Frontal cortex (tissue), 4 donors: ENCODE data around the gene ST6GALNAC2. TPM values are rescaled to one million over a fixed set of nuclear protein-coding genes. Genes with fewer than 3 reads are reported as not detected.
"Not testable (repeated sequence)": the region's sequence is repeated elsewhere in the genome, so short reads cannot be mapped to it uniquely, and the experiment has no call there.

Source experiments
- DNase-seq, 2 donors: peaks; one replicate each; pipeline ENCODE4 v3.0.0; 2012; ENCODE audit warnings: low spot score in 2 of 2
- FAIRE-seq: peaks from 2 replicates; lab custom pipeline; 2012; peaks lifted over from hg19 to GRCh38; lab: Jason Lieb, UNC
- total RNA-seq: library from RNA; depleted of rRNA; stranded (reverse); fragments of >200 nt; gene quantifications from one replicate; pipeline ENCODE4 v1.2.3, GENCODE V29; 2014
- donor health status: control.
- donor health status: control.
- donor health status: control.

ST6GALNAC2 gene
- total RNA-seq, 1 donor from 2014 or later, result not detected

DNA sequence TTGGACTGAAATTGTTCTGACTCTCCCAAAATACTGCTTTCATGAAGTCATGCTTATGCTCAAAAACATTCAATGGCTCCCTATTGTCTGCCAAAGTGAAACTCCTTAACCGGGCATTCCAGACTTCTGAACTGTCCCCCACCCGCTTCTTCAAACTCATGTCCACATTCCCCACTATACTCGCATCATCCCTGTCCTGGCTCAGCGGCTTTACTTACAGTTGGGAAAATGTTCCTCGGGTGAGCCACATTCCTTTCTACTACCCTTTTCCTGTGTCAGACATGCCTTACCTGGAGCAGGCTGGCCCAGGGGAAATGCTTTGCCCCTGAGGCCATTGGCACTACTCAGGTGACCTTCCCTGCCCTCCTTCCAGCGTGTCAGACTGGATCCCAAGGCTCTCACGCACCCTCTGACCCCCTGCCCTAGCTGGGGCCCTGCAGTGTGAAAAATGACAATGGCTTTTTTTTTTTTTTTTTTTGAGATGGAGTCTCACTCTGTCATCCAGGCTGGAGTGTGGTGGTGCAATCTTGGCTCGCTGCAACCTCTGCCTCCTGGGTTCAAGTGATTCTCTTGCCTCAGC, 53.5 kb downstream of the ST6GALNAC2 start:
- DNase-seq, result peak in 1 of 2 donors; percentile 11
- no peak for FAIRE-seq

DNA sequence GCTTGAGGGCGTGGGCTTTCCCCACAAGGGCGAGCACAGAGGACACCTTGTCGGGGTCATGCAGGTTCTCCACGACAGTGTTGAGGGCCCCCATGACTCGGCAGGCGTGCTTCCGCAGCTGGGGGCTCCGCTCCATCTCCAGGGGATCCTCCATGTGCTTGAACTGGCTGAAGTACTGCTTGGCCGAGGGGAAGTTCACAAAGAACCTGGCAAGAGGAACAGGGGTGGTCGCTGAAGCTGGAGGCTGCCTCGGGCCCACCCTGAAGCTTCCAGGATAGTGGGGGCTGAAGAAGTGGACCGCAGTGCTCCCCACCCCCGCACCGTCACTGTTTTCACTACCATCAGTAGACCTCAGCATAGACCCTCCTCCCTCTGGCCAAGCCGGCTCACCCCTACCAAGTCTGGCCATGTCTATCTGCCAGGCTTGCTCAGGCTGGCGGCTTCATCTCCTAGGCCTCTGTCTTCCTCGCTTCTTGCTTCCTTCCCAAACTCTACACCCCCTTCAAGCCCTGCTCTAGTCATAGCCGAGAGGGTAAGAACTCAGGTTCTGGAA, 54.1 kb downstream of the ST6GALNAC2 start:
- DNase-seq (no peak), FAIRE-seq (no peak)

DNA sequence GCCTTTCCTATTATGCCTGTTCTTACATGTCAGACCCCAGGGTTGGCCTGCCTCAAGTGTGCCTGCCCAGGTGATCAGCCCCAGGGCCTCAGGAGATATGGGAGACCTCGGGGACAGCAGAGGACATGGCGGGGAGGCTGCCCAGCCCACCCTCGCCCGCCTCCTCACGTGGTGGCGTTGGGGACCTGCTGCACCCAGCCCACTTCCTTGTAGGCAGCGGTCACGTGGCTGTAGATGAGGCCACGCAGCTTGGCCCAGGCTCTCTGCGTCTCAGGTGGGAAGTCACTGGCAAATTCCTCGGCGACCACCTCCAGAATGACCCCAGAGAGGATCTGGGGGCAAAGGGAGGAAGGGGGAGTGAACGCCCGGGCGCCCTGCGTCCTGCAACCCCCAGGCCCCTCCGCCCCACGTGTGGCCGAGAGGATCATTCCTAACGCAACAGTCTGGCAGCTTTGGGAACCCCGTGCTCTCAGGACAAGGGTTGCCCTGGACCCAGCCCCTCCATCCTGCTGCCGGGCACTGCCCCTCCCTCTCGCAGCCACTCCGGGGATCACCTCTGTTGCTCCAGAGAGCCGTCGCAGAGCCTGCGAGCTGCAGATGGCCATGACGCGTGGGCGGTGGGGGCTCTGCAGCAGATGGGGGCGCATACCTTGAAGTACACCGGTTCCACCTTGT, 54.7 kb downstream of the ST6GALNAC2 start:
- no peak for FAIRE-seq
- no peak for DNase-seq

DNA sequence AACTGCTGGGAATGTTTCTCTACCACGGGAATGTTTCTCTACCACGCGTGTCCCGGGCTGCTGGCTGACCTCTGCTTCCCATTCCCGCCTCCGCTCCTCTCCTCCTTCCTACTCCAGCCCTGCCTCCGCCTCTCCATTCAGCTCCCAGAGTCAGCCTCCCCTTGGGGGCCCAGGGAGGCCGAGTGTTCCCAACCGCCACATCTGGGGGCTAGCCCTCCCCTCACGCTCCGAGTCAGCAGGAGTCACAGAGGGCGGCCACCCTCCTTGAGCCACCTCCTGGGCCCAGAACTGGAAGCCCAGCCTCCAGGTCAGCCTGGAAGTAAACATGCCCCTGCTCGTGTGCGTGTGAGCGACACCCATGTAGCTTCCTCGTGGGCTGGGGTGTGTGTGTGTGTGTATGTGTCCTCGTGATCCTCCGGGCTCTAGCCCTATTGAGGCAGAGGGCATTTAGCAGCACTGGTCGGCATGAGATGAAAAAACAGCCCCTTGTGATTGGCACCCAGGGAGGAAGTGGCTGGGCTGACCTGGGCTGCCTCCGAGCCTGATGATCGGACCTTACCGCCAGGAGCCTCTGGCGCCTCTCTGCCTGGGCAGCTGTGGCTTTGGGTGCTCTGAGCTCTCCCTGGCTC, 55.5 kb downstream of the ST6GALNAC2 start:
- FAIRE-seq (no peak), DNase-seq (peak in 1 of 2 donors; percentile 33)

DNA sequence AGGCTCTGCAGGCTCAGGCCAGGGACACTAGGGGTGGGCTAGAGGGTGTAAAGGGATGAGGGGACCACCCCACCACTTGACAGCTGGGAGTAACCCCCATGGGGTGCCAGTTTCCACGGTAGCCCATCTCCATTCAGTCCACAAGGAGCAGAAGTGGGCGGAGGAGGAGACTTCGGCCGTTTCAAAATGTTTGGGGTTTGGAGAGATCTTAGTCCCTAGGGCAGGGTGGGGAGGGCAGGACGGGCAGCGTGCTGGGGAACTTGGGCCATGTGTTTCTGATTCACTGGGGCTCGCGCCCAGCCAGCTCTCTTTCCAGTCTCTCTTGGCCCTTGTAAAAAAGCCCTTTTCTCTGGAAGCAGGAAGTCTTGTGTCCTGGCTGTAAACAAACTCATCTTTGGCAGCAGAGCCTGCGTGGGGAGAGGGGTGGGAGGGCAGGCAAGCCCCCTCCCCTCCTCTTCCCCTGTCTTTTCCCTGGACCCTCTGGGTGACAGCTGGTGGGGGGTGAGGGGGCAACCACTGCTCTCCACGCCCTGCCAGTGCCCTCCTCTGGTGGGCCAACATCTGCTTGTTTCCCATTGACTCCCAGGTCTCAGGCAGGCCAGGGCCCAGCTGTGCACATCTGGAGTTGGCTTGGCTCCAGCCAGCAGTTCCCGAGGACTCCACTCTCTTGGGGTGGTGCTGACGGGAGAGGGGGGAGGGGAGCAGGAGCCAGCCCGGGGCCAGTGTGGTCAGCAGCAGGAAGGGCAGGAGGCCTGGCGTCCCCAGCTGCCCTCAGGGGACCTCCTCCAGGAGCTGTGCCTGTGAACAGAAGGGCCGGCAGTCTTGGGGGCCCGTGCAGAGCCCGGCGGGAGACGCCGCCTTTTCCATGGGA, 56.2 kb downstream of the ST6GALNAC2 start:
- DNase-seq (peak; percentile 64 to 66), FAIRE-seq (no peak)

DNA sequence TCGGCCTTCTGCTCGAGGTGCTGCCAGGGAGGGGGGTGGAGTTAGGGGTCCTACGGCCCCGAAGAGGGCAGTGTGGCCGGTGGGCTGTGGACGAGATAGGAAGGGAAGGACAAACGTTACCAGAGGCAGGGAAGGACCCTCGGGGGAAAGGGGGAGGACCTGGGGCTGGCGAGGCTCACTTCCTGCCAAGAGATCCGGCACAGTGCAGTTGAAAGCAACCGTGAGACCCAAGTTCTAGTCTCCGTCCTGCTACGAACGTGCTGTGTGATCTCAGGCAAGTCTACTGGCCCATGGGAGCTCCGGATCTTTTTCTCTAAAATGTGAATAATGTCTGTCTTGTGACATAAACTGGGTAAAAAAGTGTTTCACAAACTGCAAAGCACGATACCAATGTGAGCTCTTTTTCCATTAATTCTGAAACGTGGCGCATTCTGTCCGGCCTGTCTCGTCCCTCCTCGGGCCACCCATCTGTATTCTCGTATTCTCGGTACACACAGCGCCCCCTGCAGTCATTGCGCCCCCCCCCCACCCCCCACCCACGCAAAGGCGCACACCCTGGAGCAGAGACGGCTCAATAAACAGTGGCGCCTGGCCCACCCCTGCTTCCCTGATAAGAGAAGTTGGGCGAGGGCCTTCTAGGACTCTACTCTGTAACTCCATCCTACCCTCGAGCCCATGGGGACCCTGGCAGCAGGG, 57.0 kb downstream of the ST6GALNAC2 start:
- no peak for FAIRE-seq
- DNase-seq, result peak in 1 of 2 donors; percentile 10

DNA sequence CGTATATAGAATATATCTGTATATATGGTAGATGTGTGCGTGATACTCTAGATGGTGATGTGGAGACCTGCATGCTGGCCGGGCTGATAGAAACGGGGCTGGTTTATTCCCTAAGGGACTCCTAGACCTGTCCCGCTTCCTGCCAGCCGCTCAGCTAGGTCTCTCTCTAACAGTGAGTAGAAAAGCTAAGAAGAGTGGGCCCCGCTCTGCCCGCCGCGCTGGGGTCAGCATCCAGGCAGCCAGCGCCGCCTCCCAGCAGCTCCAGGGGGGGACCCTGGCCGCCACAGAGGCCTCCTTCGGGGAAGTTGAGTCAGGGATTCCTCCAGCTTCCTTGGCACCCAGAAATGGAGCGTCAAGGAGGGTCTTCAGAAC, 57.5 kb downstream of the ST6GALNAC2 start:
- no peak for DNase-seq
- no peak for FAIRE-seq

DNA sequence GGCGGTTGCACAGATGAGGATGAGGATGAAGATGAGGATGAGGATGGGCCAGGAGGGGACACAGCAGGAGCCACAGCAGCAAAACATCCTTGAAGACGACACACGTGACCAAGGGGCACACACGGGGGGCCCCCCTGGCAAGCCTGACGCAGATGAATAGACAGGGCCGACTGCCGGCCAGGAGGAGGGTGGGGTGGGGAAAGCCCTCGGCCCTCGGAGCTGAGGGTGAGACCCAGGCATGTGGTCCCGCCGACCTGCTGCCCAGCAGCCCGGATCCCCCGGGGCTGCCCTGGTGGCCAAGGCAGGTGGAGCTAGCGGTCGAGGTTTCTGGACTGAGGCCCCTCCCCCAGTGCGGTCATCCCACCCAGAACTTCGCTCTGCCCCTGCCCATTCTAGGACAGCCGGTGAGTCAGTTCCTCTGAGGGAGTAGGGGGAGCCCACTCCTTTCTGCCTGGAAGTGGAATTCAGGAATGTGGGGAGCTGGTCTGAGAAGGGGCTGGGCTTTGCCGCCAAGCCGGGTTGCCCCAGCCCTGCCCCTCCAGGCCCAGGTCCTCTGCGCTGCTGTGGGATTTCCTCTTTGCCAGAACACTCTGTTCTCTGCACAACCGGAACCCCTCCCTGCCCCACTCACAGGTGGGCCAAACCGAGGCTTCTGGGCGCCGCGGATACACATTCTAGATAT, 58.1 kb downstream of the ST6GALNAC2 start:
- no peak for FAIRE-seq
- DNase-seq, result peak; percentile 37 to 61

DNA sequence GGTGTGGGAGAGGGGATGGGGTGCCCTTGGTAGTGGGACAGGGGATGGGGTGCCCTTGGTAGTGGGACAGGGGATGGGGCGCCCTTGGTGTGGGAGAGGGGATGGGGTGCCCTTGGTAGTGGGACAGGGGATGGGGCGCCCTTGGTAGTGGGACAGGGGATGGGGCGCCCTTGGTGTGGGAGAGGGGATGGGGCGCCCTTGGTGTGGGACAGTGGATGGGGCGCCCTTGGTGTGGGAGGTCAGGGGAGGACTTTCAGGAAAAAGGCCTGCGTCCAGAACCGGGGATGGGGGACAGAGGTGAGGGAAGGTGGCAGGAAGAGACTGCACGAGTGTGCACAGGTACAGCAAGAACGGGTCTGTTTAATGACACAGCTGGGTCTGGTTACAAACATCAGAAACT, 58.6 kb downstream of the ST6GALNAC2 start:
- not testable (repeated sequence) for FAIRE-seq
- DNase-seq, result peak in 1 of 2 donors; percentile 8

DNA sequence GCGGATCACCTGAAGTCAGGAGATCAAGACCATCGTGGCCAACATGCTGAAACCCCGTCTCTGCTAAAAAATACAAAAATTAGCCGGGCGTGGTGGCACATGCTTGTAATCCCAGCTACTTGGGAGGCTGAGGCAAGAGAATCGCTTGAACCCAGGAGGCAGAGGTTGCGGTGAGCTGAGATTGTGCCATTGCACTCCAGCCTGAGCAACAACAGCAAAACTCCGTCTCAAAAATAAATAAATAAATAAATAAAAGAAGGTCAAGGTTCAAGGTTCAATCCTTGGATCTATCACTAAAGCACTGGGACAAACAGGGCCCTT, 60.2 kb downstream of the ST6GALNAC2 start:
- not testable (repeated sequence) for DNase-seq, FAIRE-seq

DNA sequence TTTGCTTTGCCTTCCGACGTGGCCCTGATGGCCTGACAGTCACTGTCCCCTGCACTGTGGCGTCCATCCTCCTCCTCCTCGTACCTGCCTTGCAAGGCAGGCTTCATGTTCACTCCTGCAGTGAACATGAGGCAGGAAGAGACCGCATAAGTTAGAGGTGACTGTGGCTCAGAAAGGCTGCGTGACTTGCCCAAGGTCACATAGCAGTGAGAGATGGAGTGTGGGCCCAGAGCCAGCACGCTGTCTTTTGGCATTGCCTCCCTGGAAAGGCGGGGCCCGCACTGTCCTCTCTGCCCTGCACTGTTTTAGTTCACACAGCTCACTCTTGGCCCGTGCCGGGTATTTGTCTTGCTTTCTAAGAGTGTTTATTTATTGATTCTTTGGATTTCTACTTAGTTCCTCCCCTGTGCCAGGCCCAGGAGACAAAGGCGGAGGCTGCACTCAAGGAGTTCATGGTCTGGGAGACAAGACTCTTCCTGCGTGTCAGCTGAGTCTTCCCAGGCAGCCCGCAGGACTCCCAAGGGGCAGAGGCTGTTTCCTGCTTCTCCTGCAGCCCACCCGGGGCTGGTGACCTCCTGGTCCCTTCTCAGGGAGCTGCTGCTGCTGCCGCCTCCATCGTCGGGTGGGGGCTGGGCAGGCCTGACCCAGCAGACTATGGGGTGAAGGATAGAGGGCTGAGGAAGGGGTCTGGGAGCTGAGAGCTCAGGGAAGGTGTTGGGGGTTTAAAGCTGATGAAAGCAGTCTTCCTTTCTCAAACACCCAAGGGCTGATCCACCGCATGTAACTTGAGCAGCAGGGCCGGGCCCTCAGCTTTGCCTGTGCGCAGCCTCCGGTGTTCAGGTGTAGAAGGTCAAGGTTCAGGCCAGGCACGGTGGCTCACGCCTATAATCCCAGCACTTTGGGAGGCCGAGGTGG, 60.8 kb downstream of the ST6GALNAC2 start:
- DNase-seq (peak in 1 of 2 donors; percentile 13), FAIRE-seq (no peak)

DNA sequence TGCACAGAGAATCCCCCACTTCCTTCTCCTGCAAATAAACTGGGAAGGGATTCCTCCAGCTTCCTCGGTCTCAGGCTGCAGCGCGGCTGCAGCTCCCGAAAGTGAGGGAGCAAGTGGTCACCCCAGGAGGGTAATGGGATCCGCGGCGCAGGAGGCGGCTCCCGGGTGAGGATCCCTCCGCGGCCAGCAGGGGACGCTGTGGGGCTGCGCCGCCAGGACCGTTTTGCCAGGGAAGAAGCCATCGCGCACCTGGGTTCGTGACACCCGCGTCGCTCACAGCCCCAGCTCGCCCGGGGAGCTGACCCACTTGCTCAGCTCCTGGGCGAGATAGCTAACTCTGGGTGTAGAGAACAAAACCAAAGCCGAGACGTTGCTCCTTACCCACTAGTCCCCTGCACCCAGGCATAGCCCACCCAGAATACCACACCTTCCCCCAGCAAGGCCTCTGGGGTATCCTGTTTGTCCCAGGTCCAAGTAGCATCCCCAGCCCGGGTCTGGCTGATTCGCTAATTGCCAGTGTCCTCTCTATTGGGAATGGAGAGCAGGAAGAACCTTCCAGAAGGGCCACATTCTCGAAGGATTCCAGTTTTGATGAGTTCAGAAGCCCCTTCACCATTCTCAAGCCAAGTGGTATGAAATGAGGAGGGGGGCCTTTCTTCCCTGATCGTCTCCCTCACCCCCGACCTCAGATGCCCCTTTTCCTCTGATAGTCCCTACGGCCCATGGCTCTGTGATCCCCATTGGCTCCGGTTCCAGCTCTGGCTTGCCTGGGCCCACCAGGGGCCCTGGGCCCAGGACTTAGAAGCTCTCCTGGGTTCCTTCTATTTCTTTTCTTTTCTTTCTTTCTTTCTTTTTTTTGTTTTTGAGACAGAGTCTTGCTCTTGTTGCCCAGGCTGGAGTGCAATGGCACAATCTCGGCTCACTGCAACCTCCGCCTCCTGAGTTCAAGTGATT, 62.3 kb downstream of the ST6GALNAC2 start:
- FAIRE-seq (no peak), DNase-seq (peak; percentile 74 to 88)

DNA sequence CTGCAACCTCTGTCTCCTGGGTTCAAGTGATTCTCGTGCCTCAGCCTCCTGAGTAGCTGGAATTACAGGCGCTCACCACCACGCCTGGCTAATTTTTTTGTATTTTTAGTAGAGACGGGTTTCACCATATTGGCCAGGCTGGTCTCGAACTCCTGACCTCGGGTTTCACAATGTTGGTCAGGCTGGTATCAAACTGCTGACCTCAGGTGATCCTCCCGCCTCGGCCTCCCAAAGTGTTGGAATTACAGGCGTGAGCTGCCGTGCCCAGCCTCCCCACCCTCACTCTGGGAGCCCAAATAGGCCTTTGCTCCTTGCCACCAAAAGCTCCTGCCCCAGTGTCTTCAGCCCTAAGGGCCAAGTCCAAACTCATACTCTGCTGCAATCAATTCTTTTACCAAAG, 64.0 kb downstream of the ST6GALNAC2 start:
- not testable (repeated sequence) for DNase-seq, FAIRE-seq

DNA sequence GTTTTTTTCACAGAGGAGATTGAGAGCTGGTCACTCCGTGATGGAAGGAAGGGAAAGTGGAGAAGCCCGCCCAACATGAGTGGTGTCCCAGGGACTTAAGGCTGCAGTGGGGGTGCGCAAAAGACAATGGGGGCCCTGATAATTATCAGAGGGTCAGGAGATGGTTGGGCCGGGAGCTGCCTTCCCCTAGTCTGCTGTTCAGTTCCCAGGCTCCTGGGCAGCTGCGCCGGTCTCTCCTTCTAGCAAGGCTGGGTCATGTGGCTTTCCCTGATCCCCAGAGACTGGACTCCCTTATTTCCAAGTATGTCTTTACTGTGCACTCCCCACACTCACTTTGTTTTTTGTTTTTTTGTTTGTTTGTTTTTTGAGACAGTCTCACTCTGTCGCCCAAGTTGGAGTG, 64.4 kb downstream of the ST6GALNAC2 start:
- DNase-seq (no peak), FAIRE-seq (no peak)

DNA sequence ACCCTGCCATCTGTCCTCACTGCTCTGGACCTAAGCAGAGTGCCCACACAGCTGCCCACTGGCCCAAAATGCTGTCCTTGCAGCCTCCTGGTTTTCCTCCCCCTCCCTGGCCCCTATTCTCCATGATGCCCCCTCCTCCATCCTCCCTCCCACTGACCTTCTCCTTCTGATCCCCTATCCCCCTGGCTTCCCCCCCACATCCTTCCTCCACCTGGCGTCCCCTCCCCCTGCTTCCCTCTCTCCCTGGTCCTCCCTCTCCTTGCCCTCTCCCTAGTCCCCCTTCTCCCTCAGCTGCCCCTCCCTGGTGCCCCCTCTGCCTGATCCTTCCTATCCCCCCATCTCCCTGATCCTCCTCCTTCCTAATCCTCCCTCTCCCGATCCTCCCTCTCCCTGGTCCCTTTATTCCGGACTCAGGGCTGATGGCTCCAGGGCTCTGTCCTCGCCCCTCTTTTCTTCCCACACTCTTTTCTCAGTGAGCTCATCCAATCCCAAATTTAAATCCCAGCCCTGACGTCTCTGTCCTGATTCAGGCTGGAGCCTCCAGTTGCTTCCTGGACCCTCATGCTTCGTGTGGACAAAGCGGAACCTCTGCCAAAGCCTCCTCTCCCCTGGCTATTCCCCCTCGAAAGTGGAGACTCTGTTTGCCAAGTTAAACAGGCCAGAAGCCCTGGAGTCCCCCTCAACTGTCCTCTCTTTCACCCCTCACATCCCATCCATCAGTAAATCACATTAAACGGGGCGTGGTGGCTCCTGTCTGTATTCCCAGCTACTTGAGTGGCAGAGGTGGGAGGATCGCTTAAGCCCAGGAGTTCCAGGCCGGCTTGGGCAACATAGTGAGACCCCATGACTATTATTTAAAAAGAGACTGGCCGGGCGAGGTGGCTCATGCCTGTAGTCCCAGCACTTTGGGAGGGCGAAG, 66.4 kb downstream of the ST6GALNAC2 start:
- DNase-seq, result no peak

DNA sequence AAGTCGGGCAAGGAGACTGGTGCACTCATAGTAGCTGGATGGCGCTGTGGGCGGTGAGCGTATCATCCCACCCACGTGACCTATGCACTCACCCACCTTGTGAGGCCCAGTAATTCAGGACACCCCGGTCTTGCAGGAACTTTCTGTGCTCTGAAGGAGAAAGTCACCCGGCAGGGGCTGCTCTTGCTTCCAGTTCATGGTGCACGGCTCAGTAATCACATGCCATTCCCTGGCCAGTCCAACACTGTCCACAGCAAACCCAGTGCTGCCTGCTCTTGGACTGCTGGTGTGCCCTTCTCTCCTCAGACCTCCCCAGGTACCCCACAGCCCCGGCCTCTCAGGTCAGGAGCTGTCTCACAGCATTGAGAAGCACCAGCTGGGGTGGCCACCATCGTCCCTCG, 68.0 kb downstream of the ST6GALNAC2 start:
- FAIRE-seq (no peak), DNase-seq (no peak)

More for the DNA sequence above, 66.4 kb downstream of the ST6GALNAC2 start:
- FAIRE-seq, result no peak
